PFSK-1 (cell line): ENCODE results near the gene PTGDS.

Source experiments
- POLR2AphosphoS5 ChIP-seq: IDR thresholded peaks from 2 replicates; pipeline ENCODE4 v1.6.1; 2012; ENCODE audit warnings: low read depth, mild to moderate bottlenecking, control low read depth, low read length, moderate library complexity
- SIN3A ChIP-seq: IDR thresholded peaks from 2 replicates; pipeline ENCODE4 v1.6.1; 2012; ENCODE audit warnings: mild to moderate bottlenecking, low read length, moderate library complexity, borderline replicate concordance; ENCODE audit not compliant: insufficient read depth

- TF ChIP-seq POLR2AphosphoS5 = no peak
- no peak for TF ChIP-seq SIN3A
These were observed 44.8 kb downstream of the PTGDS start for GRCh38 chr9:137021979-137022661.
